ENCODE data around the gene FBXW11. TPM values are rescaled to one million over a fixed set of nuclear protein-coding genes. Genes with fewer than 3 reads are reported as not detected.
A peak's percentile ranks its signal among the peaks of the same experiment; 100 is the strongest.
"Not testable (repeated sequence)": the region's sequence is repeated elsewhere in the genome, so short reads cannot be mapped to it uniquely, and the experiment has no call there.

Gene FBXW11
- total RNA-seq, 1 experiment from 2014 or later = 56.3 TPM

DNA sequence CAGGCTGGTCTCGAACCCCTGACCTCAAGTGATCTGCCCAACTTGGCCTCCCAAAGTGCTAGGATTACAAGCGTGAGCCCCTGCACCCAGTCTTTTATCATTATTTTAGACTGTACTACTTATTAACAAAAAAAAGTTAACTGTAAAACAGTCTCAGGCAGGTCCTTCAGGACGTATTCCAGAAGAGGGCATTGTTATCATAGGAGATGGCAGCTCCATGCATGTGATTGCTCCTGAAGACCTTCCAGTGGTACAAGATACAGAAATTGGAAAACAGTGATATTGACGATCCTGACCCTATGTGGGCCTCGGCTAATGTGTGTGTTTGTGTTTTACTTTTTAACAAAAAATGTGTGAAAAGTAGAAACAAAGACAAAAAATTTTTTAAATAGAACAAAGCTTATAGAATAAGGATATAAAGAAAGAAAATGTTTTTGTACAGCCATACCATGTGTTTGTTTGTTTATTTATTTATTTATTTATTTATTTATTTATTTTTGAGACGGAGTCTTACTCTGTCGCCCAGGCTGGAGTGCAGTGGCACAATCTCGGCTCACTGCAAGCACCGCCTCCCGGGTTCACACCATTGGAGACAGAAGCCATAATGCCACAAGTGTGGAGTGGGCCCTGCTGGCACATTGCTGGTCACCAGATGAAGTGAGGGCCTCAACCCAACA, 13.8 kb upstream of the FBXW11 start:
- not testable (repeated sequence) for DNase-seq (ENCODE audit: low spot score)

GRCh38 chr5:172015346-172015745, 8.9 kb upstream of the FBXW11 start:
- no peak for DNase-seq (ENCODE audit: low spot score)

- peak; percentile 13 for DNase-seq (ENCODE audit: low spot score)
Observed at GRCh38 chr5:172010278-172010677, 3.8 kb upstream of the FBXW11 start.

DNA sequence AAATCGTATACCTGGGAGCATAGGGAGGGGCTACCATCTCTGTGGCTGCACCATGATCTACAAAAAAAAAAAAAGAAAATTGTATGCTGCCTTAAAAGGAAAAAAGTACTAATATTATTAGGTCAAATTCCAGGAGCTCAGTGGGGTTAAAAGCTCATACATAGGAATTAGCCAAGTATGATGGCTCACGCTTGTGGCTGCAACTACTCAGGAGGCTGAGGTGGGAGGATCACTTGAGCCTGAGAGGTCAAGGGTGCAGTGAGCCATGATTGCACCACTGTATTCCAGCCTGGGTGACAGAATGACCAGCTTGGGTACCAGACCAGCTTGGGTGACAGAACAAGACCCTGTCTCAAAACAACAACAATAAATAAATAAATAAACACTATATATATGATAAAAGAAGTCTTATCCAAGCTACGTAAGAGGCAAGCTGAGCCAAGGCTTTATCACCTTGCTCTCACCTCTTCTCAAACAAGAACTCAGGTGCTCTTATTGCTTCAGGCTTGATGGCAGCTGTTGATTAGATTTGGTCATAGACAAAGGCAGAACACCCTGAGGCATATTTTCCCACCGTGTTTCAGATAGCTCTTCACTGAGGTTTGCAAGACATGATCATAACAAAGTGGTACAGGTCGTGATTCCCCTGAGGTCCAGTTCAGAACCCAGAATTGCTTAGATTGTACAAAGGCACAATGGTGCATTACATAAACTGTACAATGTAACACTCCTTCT, 3.3 kb upstream of the FBXW11 start:
- DNase-seq (ENCODE audit: low spot score) = no peak

GRCh38 chr5:172008689-172009141, 2.3 kb upstream of the FBXW11 start:
- DNase-seq (ENCODE audit: low spot score) = no peak

GRCh38 chr5:172008111-172008455, 1.6 kb upstream of the FBXW11 start:
- DNase-seq (ENCODE audit: low spot score) = no peak

GRCh38 chr5:172007175-172008110, 1.0 kb upstream of the FBXW11 start:
- no peak for DNase-seq (ENCODE audit: low spot score)

DNA sequence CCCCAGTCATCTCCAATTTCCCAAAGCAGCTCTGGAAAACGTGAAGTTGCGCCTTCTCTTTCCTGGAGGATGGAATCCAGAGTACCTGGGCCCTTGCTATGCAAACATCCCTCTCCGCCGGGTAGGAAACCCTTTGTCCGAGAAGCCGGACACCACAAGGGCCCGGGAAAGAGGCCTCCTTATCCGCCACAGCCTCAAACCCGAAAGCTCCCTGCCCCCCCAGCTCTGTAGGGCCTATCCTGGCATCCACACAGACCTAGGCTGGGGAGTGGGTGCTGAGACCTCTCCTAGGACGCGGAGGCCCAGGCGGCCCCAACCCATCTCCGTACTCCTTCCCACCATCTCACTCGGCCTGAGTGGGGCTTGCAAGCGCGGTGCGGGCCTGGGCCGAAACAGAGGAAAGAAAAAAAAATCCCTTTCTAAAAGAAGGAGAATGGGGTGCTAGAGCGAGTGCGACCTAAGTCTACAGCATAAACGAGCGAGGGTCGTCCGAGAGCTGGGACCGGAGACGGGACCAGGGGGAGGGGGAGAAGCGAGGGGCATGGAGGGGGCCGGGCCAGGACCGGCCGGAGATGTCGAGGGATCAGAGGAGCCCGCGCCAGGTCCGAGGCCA, 624 bp downstream of the FBXW11 start:
- DNase-seq (ENCODE audit: low spot score) = no peak

- no peak for DNase-seq (ENCODE audit: low spot score)
Observed at GRCh38 chr5:172004824-172005237, 1.6 kb downstream of the FBXW11 start.

DNA sequence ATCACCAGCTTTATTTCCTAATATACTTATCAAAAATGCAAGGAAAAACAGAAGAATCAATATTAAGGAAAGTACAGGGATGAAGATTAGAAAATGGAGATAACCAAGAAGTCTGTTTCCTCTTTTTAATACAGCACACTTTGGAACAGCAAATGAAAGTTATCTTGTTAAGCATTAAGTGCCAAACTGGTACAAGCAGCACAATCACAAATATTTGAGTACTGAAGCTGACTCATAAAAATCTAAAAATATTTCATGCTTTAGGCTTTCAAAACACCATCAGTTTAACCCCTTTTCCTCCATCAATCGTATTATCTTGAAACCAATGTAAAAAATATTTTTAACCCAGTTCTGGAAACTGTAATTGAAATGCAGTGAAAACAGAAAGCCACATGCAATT, 2.7 kb downstream of the FBXW11 start:
- no peak for DNase-seq (ENCODE audit: low spot score)

DNA sequence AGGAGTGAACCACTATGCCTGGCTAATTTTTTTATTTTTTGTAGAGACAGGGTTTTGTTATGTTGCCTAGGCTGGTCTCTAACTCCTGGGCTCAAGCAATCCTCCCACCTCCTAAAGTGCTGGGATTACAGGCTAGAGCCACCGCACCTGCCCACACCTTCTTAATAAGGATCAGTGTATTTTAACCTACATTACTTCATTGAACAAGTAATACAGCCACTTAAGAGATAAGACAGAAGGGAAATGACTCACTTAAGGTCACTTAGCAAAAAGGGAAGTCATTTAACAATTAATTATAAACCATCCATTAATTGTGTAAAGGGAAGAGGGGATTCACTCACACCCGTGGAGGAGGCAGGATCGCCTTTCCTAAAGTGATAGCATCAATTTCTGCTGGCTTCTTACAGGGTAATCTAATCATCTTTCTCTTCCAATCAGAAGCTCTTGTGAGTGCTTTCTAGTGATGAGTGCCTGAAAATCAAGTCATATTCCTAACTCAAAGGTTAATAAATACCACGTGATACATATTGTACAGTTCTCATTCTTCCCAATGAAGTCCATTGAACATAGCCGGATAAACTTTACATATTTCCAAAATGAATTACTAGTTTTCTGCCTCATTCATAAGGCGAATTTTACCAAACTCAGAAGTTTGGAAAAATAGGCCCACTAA, 3.5 kb downstream of the FBXW11 start:
- DNase-seq (ENCODE audit: low spot score) = no peak

- DNase-seq (ENCODE audit: low spot score) = no peak
Observed at GRCh38 chr5:172002310-172002709, 4.1 kb downstream of the FBXW11 start.

GRCh38 chr5:171999877-172000276, 6.6 kb downstream of the FBXW11 start:
- no peak for DNase-seq (ENCODE audit: low spot score)

DNA sequence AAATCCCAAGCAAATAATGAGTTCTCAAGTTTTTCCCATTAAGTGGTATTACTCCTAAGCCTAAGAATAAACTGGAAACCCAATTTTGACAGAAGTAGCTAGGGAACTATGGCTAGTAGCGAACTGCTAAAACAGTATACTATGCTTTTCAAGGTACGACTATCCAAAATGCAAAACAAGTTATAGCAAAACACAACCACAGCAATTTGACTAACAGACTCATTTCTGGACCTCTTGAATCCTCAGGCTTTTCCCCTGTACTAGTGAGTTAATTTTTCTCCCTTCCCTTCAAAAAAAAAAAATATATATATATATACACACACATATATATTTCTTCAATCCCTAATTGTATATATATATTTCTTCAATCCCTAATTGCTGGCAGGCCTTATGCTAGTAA, 7.3 kb downstream of the FBXW11 start:
- DNase-seq (ENCODE audit: low spot score) = no peak

- DNase-seq (ENCODE audit: low spot score) = no peak
Observed at GRCh38 chr5:171997011-171997410, 9.4 kb downstream of the FBXW11 start.

DNA sequence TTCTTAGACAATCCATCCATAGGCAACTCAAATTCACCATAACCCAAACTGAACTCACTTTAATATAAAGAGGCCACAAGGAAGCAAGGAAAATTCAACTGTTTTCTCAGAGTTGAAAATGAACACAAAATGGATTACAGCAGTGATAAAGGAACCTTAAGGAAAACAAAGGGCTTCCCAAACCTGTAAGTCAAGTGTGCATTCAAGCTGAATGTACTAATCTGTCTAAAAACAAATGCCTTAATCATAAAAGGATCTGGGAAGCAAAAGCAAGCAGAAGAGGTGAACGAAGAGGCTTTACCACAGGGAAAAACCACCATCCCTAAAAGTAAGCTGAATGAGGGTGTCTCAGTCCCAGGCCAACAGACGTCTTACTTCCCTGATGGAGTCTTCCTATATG, 13.6 kb downstream of the FBXW11 start:
- no peak for DNase-seq (ENCODE audit: low spot score)

DNA sequence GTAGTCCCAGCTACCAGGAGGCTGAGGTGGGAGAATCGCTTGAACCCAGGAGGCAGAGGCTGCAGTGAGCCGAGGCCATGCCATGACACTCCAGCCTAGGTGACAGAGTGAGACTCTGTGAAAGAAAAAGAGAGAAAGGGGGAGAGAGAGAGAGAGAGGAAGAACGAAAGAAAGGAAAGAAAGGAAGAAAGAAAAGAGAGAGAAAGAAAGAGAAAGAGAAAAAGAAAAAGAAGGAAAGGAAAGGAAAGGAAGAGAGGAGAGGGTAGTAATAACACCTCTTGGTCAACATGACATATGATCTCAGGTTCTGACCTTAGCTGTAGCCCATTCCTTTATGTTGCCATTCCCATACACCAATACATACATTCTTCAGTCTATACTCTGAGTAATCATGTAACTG, 14.1 kb downstream of the FBXW11 start:
- DNase-seq (ENCODE audit: low spot score) = no peak

- no peak for DNase-seq (ENCODE audit: low spot score)
Observed at GRCh38 chr5:171990713-171991015, 15.8 kb downstream of the FBXW11 start.

GRCh38 chr5:171989946-171990712, 16.3 kb downstream of the FBXW11 start:
- DNase-seq (ENCODE audit: low spot score) = no peak

GRCh38 chr5:171989276-171989675, 17.2 kb downstream of the FBXW11 start:
- DNase-seq (ENCODE audit: low spot score) = no peak

GRCh38 chr5:171986772-171987171, 19.7 kb downstream of the FBXW11 start:
- no peak for DNase-seq (ENCODE audit: low spot score)
